ENCODE results near the gene DMRTA2.
"Not testable (repeated sequence)": the region's sequence is repeated elsewhere in the genome, so short reads cannot be mapped to it uniquely, and the experiment has no call there.

The DMRTA2 gene

GRCh38 chr1:50412813-50413476, 10.3 kb downstream of the DMRTA2 start:
- ATAC-seq (replicated peaks; ENCODE audit: extremely low read depth, poor library complexity, severe bottlenecking): no peak
- H3K27ac Mint-ChIP-seq (ENCODE audit: low read depth): no peak overlapping the region

GRCh38 chr1:50405814-50406213, 17.4 kb downstream of the DMRTA2 start:
- ATAC-seq (replicated peaks; ENCODE audit: extremely low read depth, poor library complexity, severe bottlenecking): no peak
- H3K27me3 Mint-ChIP-seq: peaks cover 82% of the 10 kb centered on the region
- no peaks in the 10 kb centered on the region for H3K36me3 Mint-ChIP-seq (ENCODE audit: insufficient read depth)

More at GRCh38 chr1:50412813-50413476, 10.3 kb downstream of the DMRTA2 start:
- Mint-ChIP-seq H3K36me3 (ENCODE audit: insufficient read depth) (no peaks in the 10 kb centered on the region), H3K27me3 (peaks cover 76% of the 10 kb centered on the region), H3K9me3 (no peaks in the 10 kb centered on the region), H3K4me1 (peaks cover 7% of the 10 kb centered on the region), H3K4me3 (no peak overlapping the region)
- no peak for DNase-seq (ENCODE audit: low spot score in 2 of 2)

GRCh38 chr1:50393522-50394120, 29.6 kb downstream of the DMRTA2 start:
- Mint-ChIP-seq H3K4me3 (no peak overlapping the region), H3K9me3 (no peaks in the 10 kb centered on the region), H3K27ac (ENCODE audit: low read depth) (no peak overlapping the region), H3K36me3 (ENCODE audit: insufficient read depth) (no peaks in the 10 kb centered on the region), H3K27me3 (peaks cover 39% of the 10 kb centered on the region), H3K4me1 (no peaks in the 10 kb centered on the region)
- ATAC-seq (replicated peaks; ENCODE audit: extremely low read depth, poor library complexity, severe bottlenecking): no peak
- DNase-seq (ENCODE audit: low spot score in 2 of 2): no peak

More at GRCh38 chr1:50405814-50406213, 17.4 kb downstream of the DMRTA2 start:
- H3K9me3 Mint-ChIP-seq: no peaks in the 10 kb centered on the region
- no peak for DNase-seq (ENCODE audit: low spot score in 2 of 2)
- no peak overlapping the region for H3K4me3 Mint-ChIP-seq
- no peaks in the 10 kb centered on the region for H3K4me1 Mint-ChIP-seq
- H3K27ac Mint-ChIP-seq (ENCODE audit: low read depth): no peak overlapping the region

GRCh38 chr1:50381551-50381950, 41.7 kb downstream of the DMRTA2 start:
- H3K27me3 Mint-ChIP-seq: peaks cover 16% of the 10 kb centered on the region
- H3K4me1 Mint-ChIP-seq; H3K27ac Mint-ChIP-seq (ENCODE audit: low read depth); DNase-seq (ENCODE audit: low spot score in 2 of 2); H3K4me3 Mint-ChIP-seq; H3K9me3 Mint-ChIP-seq; ATAC-seq (replicated peaks; ENCODE audit: extremely low read depth, poor library complexity, severe bottlenecking); H3K36me3 Mint-ChIP-seq (ENCODE audit: insufficient read depth): not testable (repeated sequence)

GRCh38 chr1:50378770-50379169, 44.5 kb downstream of the DMRTA2 start:
- ATAC-seq (replicated peaks; ENCODE audit: extremely low read depth, poor library complexity, severe bottlenecking) (no peak), DNase-seq (ENCODE audit: low spot score in 2 of 2) (no peak)
- H3K9me3 Mint-ChIP-seq: no peaks in the 10 kb centered on the region
- H3K4me3 Mint-ChIP-seq: no peak overlapping the region
- H3K36me3 Mint-ChIP-seq (ENCODE audit: insufficient read depth): peaks cover 1% of the 10 kb centered on the region
- H3K27ac Mint-ChIP-seq (ENCODE audit: low read depth): no peak overlapping the region
- peaks cover 18% of the 10 kb centered on the region for H3K27me3 Mint-ChIP-seq
- H3K4me1 Mint-ChIP-seq: no peaks in the 10 kb centered on the region

- H3K27ac Mint-ChIP-seq (ENCODE audit: low read depth): no peak overlapping the region
- peaks cover 2% of the 10 kb centered on the region for H3K36me3 Mint-ChIP-seq (ENCODE audit: insufficient read depth)
- no peaks in the 10 kb centered on the region for H3K4me1 Mint-ChIP-seq
- H3K4me3 Mint-ChIP-seq: no peak overlapping the region
- peaks cover 50% of the 10 kb centered on the region for H3K27me3 Mint-ChIP-seq
- no peaks in the 10 kb centered on the region for H3K9me3 Mint-ChIP-seq
- DNase-seq (ENCODE audit: low spot score in 2 of 2): no peak
- ATAC-seq (replicated peaks; ENCODE audit: extremely low read depth, poor library complexity, severe bottlenecking): no peak
Observed at GRCh38 chr1:50373532-50373931, 49.7 kb downstream of the DMRTA2 start.

GRCh38 chr1:50371749-50372148, 51.5 kb downstream of the DMRTA2 start:
- H3K9me3 Mint-ChIP-seq: no peaks in the 10 kb centered on the region
- H3K36me3 Mint-ChIP-seq (ENCODE audit: insufficient read depth): peaks cover 2% of the 10 kb centered on the region
- DNase-seq (ENCODE audit: low spot score in 2 of 2) (no peak), ATAC-seq (replicated peaks; ENCODE audit: extremely low read depth, poor library complexity, severe bottlenecking) (no peak)
- H3K27me3 Mint-ChIP-seq: peaks cover 50% of the 10 kb centered on the region
- no peak overlapping the region for H3K4me3 Mint-ChIP-seq
- H3K4me1 Mint-ChIP-seq: no peaks in the 10 kb centered on the region
- H3K27ac Mint-ChIP-seq (ENCODE audit: low read depth): no peak overlapping the region

GRCh38 chr1:50369830-50370229, 53.4 kb downstream of the DMRTA2 start:
- peaks cover 2% of the 10 kb centered on the region for H3K36me3 Mint-ChIP-seq (ENCODE audit: insufficient read depth)
- DNase-seq (ENCODE audit: low spot score in 2 of 2) (no peak), ATAC-seq (replicated peaks; ENCODE audit: extremely low read depth, poor library complexity, severe bottlenecking) (no peak)
- H3K27me3 Mint-ChIP-seq: peaks cover 47% of the 10 kb centered on the region
- no peak overlapping the region for H3K27ac Mint-ChIP-seq (ENCODE audit: low read depth)
- H3K4me1 Mint-ChIP-seq: no peaks in the 10 kb centered on the region
- no peak overlapping the region for H3K4me3 Mint-ChIP-seq
- H3K9me3 Mint-ChIP-seq: no peaks in the 10 kb centered on the region

- Mint-ChIP-seq H3K36me3 (ENCODE audit: insufficient read depth) (peaks cover 2% of the 10 kb centered on the region), H3K9me3 (no peaks in the 10 kb centered on the region), H3K27me3 (peaks cover 48% of the 10 kb centered on the region), H3K4me3 (no peak overlapping the region), H3K4me1 (no peaks in the 10 kb centered on the region), H3K27ac (ENCODE audit: low read depth) (no peak overlapping the region)
- DNase-seq (ENCODE audit: low spot score in 2 of 2): no peak
- ATAC-seq (replicated peaks; ENCODE audit: extremely low read depth, poor library complexity, severe bottlenecking): no peak
Observed at GRCh38 chr1:50369008-50369634, 54.1 kb downstream of the DMRTA2 start.

- no peak for DNase-seq (ENCODE audit: low spot score in 2 of 2)
- Mint-ChIP-seq H3K9me3 (no peaks in the 10 kb centered on the region), H3K4me3 (no peak overlapping the region), H3K4me1 (no peaks in the 10 kb centered on the region), H3K36me3 (ENCODE audit: insufficient read depth) (no peaks in the 10 kb centered on the region), H3K27me3 (peaks cover 48% of the 10 kb centered on the region), H3K27ac (ENCODE audit: low read depth) (no peak overlapping the region)
- ATAC-seq (replicated peaks; ENCODE audit: extremely low read depth, poor library complexity, severe bottlenecking): no peak
Observed at GRCh38 chr1:50368179-50369007, 54.9 kb downstream of the DMRTA2 start.

Data from central memory CD8-positive, alpha-beta T cell (primary cell).